HepG2 (cell line): ENCODE data around the gene MFN2. TPM values are rescaled to one million over a fixed set of nuclear protein-coding genes. Genes with fewer than 3 reads are reported as not detected.

Experiments used
- AGO2 ChIP-seq: fragments of 200-400 bp; formaldehyde crosslinking; optimal IDR thresholded peaks from 2 replicates; pipeline ENCODE3; 2017; ENCODE audit warnings: mild to moderate bottlenecking, low read depth, low read length, moderate library complexity
- CAMTA2 ChIP-seq: sonication (generic); formaldehyde crosslinking; IDR thresholded peaks from 2 replicates; pipeline ENCODE4 v1.4.0; 2020; ENCODE audit warnings: mild to moderate bottlenecking, missing genetic modification reagents, borderline replicate concordance
- GATAD1 ChIP-seq: IDR thresholded peaks from 2 replicates; pipeline ENCODE4 v1.6.1; 2016; ENCODE audit warnings: missing genetic modification reagents, missing compliant biosample characterization
- JUN ChIP-seq: sonication (generic); formaldehyde crosslinking; IDR thresholded peaks from 2 replicates; pipeline ENCODE4 v1.4.0; 2020; ENCODE audit warnings: mild to moderate bottlenecking, missing genetic modification reagents
- MEF2D ChIP-seq: sonication (generic); formaldehyde crosslinking; IDR thresholded peaks from 2 replicates; pipeline ENCODE4 v1.5.1; 2020; ENCODE audit warnings: mild to moderate bottlenecking, missing genetic modification reagents
- NONO ChIP-seq, 2 experiments: fragments of 450-650 bp in 1 of 2; sonication (generic) in 1 of 2; formaldehyde crosslinking in 1 of 2; IDR thresholded peaks in 1 of 2; conservative IDR thresholded peaks in 1 of 2; 2 replicates each; pipeline versions ENCODE4 v1.6.1 to v1.8.0; 2017 to 2022; ENCODE audit warnings: mild to moderate bottlenecking in 1 of 2, missing genetic modification reagents in 1 of 2, moderate library complexity in 1 of 2
- NR3C1 ChIP-seq: sonication (generic); formaldehyde crosslinking; IDR thresholded peaks from 2 replicates; pipeline ENCODE4 v1.4.0; 2020; ENCODE audit warnings: missing genetic modification reagents
- POLR2A ChIP-seq, 2 experiments: IDR thresholded peaks; 2 replicates each; pipeline ENCODE4 v1.6.1; 2011; ENCODE audit warnings: low read depth in 2 of 2, low read length in 2 of 2, mild to moderate bottlenecking in 1 of 2, moderate library complexity in 1 of 2; ENCODE audit not compliant: insufficient read depth in 1 of 2
- RAD21 ChIP-seq: fragments of 450-650 bp; formaldehyde crosslinking; IDR thresholded peaks from 2 replicates; pipeline ENCODE4 v1.5.0; 2020; ENCODE audit warnings: mild to moderate bottlenecking
- SAP130 ChIP-seq: IDR thresholded peaks from 2 replicates; pipeline ENCODE4 v1.6.1; 2016; ENCODE audit warnings: low read depth
- SOX6 ChIP-seq, 2 experiments: fragments of 450-650 bp in 1 of 2; sonication (generic) in 1 of 2; formaldehyde crosslinking in 1 of 2; IDR thresholded peaks; 2 replicates each; pipeline versions ENCODE4 v1.4.0 to v1.6.1; 2017 to 2020; ENCODE audit warnings: antibody characterized with exemption in 1 of 2, mild to moderate bottlenecking in 1 of 2, missing genetic modification reagents in 1 of 2
- ZNF562 ChIP-seq: sonication (generic); formaldehyde crosslinking; IDR thresholded peaks from 2 replicates; pipeline ENCODE4 v1.8.0; 2022; ENCODE audit warnings: missing genetic modification reagents, borderline replicate concordance
- ZNF615 ChIP-seq: sonication (generic); formaldehyde crosslinking; IDR thresholded peaks from 2 replicates; pipeline ENCODE4 v1.5.0; 2020; ENCODE audit warnings: mild to moderate bottlenecking, missing genetic modification reagents, borderline replicate concordance
- ZNF879 ChIP-seq: sonication (generic); formaldehyde crosslinking; IDR thresholded peaks from 2 replicates; pipeline ENCODE4 v1.8.1; 2023; ENCODE audit warnings: missing genetic modification reagents
- polyA plus RNA-seq, 8 experiments: library from polyadenylated mRNA; depleted of rRNA in 3 of 8; stranded (reverse) in 7 of 8; unstranded in 1 of 8; fragments of >200 nt; fragmentation: Illumina TruSeq in 4 of 8; extraction: Trizol in 4 of 8; gene quantifications; 2 replicates each; pipeline versions ENCODE4 v1.2.1 to v1.2.3, GENCODE V29; 2011 to 2016; ENCODE audit warnings: low read depth in 4 of 8, missing spikeins in 1 of 8, mixed read lengths in 1 of 8; ENCODE audit not compliant: insufficient read depth in 1 of 8
- total RNA-seq, 5 experiments: library from RNA; depleted of rRNA; stranded (reverse); fragments of >200 nt; fragmentation: Illumina TruSeq; extraction: Trizol; gene quantifications; 2 replicates each; pipeline ENCODE4 v1.2.3, GENCODE V29; 2016; ENCODE audit warnings: low read depth in 1 of 5
- TF ChIP-seq, protein P1 (sequence below): sonication (generic); formaldehyde crosslinking; IDR thresholded peaks from 2 replicates; pipeline ENCODE4 v1.5.1; 2020; ENCODE audit warnings: mild to moderate bottlenecking, missing genetic modification reagents, moderate library complexity
- TF ChIP-seq, protein P2 (sequence below): IDR thresholded peaks from 2 replicates; pipeline ENCODE4 v1.6.1; 2016; ENCODE audit warnings: missing compliant biosample characterization, missing genetic modification reagents, borderline replicate concordance
- TF ChIP-seq, protein P3 (sequence below): sonication (generic); formaldehyde crosslinking; IDR thresholded peaks from 2 replicates; pipeline ENCODE4 v1.4.0; 2020; ENCODE audit warnings: mild to moderate bottlenecking, missing genetic modification reagents
- TF ChIP-seq, protein P4 (sequence below): sonication (generic); formaldehyde crosslinking; IDR thresholded peaks from 2 replicates; pipeline ENCODE4 v1.4.0; 2020; ENCODE audit warnings: missing genetic modification reagents, borderline replicate concordance

Gene MFN2
- total and polyA plus RNA-seq, 2 of the 13 experiments (the other 11 are each of a cell fraction or from before 2014, with no cell fraction given): 38.7 to 60.9 TPM

GRCh38 chr1:11934302-11935056, 45.8 kb upstream of the MFN2 start, which contains the start of gene PLOD1 (continued):
- TF ChIP-seq NONO (IDR thresholded peaks at IDR 0.05) (no peak), NONO (CRISPR knock-in tag; conservative IDR thresholded peaks at IDR 0.05) (peak; percentile 83), RAD21 (CRISPR knock-in tag) (peak; percentile 44; the same call in 1 of the 2 replicates), MEF2D (CRISPR knock-in tag) (peak; percentile 38; the same call in 1 of the 2 replicates), JUN (CRISPR knock-in tag) (no peak), ZNF615 (CRISPR knock-in tag) (no peak; the same call in 1 of the 2 replicates), GATAD1 (CRISPR knock-in tag) (peak; percentile 65), NR3C1 (CRISPR knock-in tag) (no peak), SOX6 (IDR thresholded peaks at IDR 0.05) (no peak), SOX6 (CRISPR knock-in tag; IDR thresholded peaks at IDR 0.05) (peak; percentile 19), POLR2A (IDR thresholded peaks at IDR 0.05; ENCODE audit: insufficient read depth in 1 of 2, low read depth in 2 of 2, low read length in 2 of 2) (peak; percentile 59 to 91), ZNF562 (CRISPR knock-in tag) (no peak), CAMTA2 (CRISPR knock-in tag) (peak; percentile 34; the same call in 1 of the 2 replicates), SAP130 (CRISPR knock-in tag) (peak; percentile 84), ZNF879 (CRISPR knock-in tag) (peak; percentile 70; the same call in 1 of the 2 replicates), AGO2 (peak; percentile 28)
- TF ChIP-seq, protein P1, sequence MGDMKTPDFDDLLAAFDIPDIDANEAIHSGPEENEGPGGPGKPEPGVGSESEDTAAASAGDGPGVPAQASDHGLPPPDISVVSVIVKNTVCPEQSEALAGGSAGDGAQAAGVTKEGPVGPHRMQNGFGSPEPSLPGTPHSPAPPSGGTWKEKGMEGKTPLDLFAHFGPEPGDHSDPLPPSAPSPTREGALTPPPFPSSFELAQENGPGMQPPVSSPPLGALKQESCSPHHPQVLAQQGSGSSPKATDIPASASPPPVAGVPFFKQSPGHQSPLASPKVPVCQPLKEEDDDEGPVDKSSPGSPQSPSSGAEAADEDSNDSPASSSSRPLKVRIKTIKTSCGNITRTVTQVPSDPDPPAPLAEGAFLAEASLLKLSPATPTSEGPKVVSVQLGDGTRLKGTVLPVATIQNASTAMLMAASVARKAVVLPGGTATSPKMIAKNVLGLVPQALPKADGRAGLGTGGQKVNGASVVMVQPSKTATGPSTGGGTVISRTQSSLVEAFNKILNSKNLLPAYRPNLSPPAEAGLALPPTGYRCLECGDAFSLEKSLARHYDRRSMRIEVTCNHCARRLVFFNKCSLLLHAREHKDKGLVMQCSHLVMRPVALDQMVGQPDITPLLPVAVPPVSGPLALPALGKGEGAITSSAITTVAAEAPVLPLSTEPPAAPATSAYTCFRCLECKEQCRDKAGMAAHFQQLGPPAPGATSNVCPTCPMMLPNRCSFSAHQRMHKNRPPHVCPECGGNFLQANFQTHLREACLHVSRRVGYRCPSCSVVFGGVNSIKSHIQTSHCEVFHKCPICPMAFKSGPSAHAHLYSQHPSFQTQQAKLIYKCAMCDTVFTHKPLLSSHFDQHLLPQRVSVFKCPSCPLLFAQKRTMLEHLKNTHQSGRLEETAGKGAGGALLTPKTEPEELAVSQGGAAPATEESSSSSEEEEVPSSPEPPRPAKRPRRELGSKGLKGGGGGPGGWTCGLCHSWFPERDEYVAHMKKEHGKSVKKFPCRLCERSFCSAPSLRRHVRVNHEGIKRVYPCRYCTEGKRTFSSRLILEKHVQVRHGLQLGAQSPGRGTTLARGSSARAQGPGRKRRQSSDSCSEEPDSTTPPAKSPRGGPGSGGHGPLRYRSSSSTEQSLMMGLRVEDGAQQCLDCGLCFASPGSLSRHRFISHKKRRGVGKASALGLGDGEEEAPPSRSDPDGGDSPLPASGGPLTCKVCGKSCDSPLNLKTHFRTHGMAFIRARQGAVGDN (CRISPR knock-in tag): peak; percentile 99
- TF ChIP-seq, protein P2, sequence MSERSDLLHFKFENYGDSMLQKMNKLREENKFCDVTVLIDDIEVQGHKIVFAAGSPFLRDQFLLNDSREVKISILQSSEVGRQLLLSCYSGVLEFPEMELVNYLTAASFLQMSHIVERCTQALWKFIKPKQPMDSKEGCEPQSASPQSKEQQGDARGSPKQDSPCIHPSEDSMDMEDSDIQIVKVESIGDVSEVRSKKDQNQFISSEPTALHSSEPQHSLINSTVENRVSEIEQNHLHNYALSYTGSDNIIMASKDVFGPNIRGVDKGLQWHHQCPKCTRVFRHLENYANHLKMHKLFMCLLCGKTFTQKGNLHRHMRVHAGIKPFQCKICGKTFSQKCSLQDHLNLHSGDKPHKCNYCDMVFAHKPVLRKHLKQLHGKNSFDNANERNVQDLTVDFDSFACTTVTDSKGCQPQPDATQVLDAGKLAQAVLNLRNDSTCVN (CRISPR knock-in tag): peak; percentile 84; the same call in 1 of the 2 replicates
- TF ChIP-seq, protein P3, sequence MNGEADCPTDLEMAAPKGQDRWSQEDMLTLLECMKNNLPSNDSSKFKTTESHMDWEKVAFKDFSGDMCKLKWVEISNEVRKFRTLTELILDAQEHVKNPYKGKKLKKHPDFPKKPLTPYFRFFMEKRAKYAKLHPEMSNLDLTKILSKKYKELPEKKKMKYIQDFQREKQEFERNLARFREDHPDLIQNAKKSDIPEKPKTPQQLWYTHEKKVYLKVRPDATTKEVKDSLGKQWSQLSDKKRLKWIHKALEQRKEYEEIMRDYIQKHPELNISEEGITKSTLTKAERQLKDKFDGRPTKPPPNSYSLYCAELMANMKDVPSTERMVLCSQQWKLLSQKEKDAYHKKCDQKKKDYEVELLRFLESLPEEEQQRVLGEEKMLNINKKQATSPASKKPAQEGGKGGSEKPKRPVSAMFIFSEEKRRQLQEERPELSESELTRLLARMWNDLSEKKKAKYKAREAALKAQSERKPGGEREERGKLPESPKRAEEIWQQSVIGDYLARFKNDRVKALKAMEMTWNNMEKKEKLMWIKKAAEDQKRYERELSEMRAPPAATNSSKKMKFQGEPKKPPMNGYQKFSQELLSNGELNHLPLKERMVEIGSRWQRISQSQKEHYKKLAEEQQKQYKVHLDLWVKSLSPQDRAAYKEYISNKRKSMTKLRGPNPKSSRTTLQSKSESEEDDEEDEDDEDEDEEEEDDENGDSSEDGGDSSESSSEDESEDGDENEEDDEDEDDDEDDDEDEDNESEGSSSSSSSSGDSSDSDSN (CRISPR knock-in tag): peak; percentile 96
- TF ChIP-seq, protein P4, sequence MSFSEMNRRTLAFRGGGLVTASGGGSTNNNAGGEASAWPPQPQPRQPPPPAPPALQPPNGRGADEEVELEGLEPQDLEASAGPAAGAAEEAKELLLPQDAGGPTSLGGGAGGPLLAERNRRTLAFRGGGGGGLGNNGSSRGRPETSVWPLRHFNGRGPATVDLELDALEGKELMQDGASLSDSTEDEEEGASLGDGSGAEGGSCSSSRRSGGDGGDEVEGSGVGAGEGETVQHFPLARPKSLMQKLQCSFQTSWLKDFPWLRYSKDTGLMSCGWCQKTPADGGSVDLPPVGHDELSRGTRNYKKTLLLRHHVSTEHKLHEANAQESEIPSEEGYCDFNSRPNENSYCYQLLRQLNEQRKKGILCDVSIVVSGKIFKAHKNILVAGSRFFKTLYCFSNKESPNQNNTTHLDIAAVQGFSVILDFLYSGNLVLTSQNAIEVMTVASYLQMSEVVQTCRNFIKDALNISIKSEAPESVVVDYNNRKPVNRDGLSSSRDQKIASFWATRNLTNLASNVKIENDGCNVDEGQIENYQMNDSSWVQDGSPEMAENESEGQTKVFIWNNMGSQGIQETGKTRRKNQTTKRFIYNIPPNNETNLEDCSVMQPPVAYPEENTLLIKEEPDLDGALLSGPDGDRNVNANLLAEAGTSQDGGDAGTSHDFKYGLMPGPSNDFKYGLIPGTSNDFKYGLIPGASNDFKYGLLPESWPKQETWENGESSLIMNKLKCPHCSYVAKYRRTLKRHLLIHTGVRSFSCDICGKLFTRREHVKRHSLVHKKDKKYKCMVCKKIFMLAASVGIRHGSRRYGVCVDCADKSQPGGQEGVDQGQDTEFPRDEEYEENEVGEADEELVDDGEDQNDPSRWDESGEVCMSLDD (CRISPR knock-in tag): no peak
